H9 (cell line): ENCODE results near the gene CFAP54. TPM values are rescaled to one million over a fixed set of nuclear protein-coding genes. Genes with fewer than 3 reads are reported as not detected.

Experiments used
- DNase-seq: peaks from one replicate; pipeline ENCODE4 v3.0.0-alpha.2; 2017
- H2AFZ ChIP-seq: one replicate; pipeline ENCODE4 v1.6.1; 2013; ENCODE audit warnings: mild to moderate bottlenecking, low read length, control low read depth, moderate library complexity
- H2AK5ac ChIP-seq: 2 replicates; pipeline ENCODE4 v1.6.1; 2013; ENCODE audit warnings: low read length, control low read depth, mixed read lengths; ENCODE audit not compliant: insufficient read length
- H2BK120ac ChIP-seq: one replicate; pipeline ENCODE4 v1.6.1; 2013; ENCODE audit warnings: low read depth, mild to moderate bottlenecking, low read length, control low read depth, inconsistent platforms; ENCODE audit not compliant: poor library complexity, severe bottlenecking
- H2BK12ac ChIP-seq: 2 replicates; pipeline ENCODE4 v1.6.1; 2013; ENCODE audit warnings: low read length, control low read depth, mixed read lengths, low read depth; ENCODE audit not compliant: insufficient read length
- H2BK15ac ChIP-seq: 2 replicates; pipeline ENCODE4 v1.6.1; 2013; ENCODE audit warnings: low read depth, low read length, control low read depth
- H2BK20ac ChIP-seq: one replicate; pipeline ENCODE4 v1.6.1; 2013; ENCODE audit warnings: low read depth, mild to moderate bottlenecking, low read length, control low read depth, inconsistent platforms; ENCODE audit not compliant: poor library complexity, severe bottlenecking
- H2BK5ac ChIP-seq: 2 replicates; pipeline ENCODE4 v1.6.1; 2013; ENCODE audit warnings: low read length, control low read depth, mixed read lengths; ENCODE audit not compliant: insufficient read length
- H3K14ac ChIP-seq: 2 replicates; pipeline ENCODE4 v1.6.1; 2013; ENCODE audit warnings: low read length, control low read depth; ENCODE audit not compliant: insufficient read depth
- H3K18ac ChIP-seq: 2 replicates; pipeline ENCODE4 v1.6.1; 2013; ENCODE audit warnings: low read depth, mild to moderate bottlenecking, mixed read lengths, low read length, control low read depth; ENCODE audit not compliant: insufficient read length
- H3K23ac ChIP-seq: 2 replicates; pipeline ENCODE4 v1.6.1; 2013; ENCODE audit warnings: low read length, control low read depth, mixed read lengths, low read depth; ENCODE audit not compliant: insufficient read length
- H3K23me2 ChIP-seq: 2 replicates; pipeline ENCODE4 v1.6.1; 2013; ENCODE audit warnings: low read depth, mild to moderate bottlenecking, mixed read lengths, low read length, control low read depth; ENCODE audit not compliant: insufficient read length, poor library complexity, severe bottlenecking
- H3K27ac ChIP-seq: 2 replicates; pipeline ENCODE4 v1.5.1; 2013; ENCODE audit warnings: low read length, control low read depth, mixed read lengths, low read depth; ENCODE audit not compliant: insufficient read length
- H3K27me3 ChIP-seq: 2 replicates; pipeline ENCODE4 v1.6.1; 2013; ENCODE audit warnings: low read length, control low read depth, inconsistent platforms; ENCODE audit not compliant: insufficient read depth
- H3K4ac ChIP-seq: 2 replicates; pipeline ENCODE4 v1.6.1; 2013; ENCODE audit warnings: low read depth, mild to moderate bottlenecking, control low read depth, inconsistent platforms, low read length, moderate library complexity
- H3K4me1 ChIP-seq: 2 replicates; pipeline ENCODE4 v1.6.1; 2013; ENCODE audit warnings: low read length, control low read depth, inconsistent platforms; ENCODE audit not compliant: insufficient read depth
- H3K4me2 ChIP-seq: 2 replicates; pipeline ENCODE4 v1.6.1; 2013; ENCODE audit warnings: low read length, control low read depth, mixed read lengths; ENCODE audit not compliant: insufficient read length, insufficient read depth
- H3K56ac ChIP-seq: 2 replicates; pipeline ENCODE4 v1.6.1; 2013; ENCODE audit warnings: low read depth, mild to moderate bottlenecking, mixed read lengths, low read length, control low read depth; ENCODE audit not compliant: insufficient read length
- H3K79me1 ChIP-seq: 2 replicates; pipeline ENCODE4 v1.6.1; 2013; ENCODE audit warnings: low read depth, mild to moderate bottlenecking, moderate library complexity, low read length, control low read depth, inconsistent platforms; ENCODE audit not compliant: insufficient read depth, poor library complexity, severe bottlenecking
- H3K79me2 ChIP-seq: 2 replicates; pipeline ENCODE4 v1.6.1; 2013; ENCODE audit warnings: low read length, control low read depth, inconsistent platforms; ENCODE audit not compliant: insufficient read depth
- H3K9ac ChIP-seq: 2 replicates; pipeline ENCODE4 v1.6.1; 2013; ENCODE audit warnings: low read length, control low read depth, mixed read lengths; ENCODE audit not compliant: insufficient read length; ENCODE audit errors: extremely low read depth
- H3K9me3 ChIP-seq: one replicate; pipeline ENCODE4 v1.6.1; 2013; ENCODE audit warnings: low read depth, low read length, inconsistent platforms; ENCODE audit not compliant: control insufficient read depth
- H3T11ph ChIP-seq: one replicate; pipeline ENCODE4 v1.6.1; 2013; ENCODE audit warnings: mild to moderate bottlenecking, low read length, control low read depth, inconsistent platforms
- H4K20me1 ChIP-seq: one replicate; pipeline ENCODE4 v1.6.1; 2013; ENCODE audit not compliant: control insufficient read depth, insufficient read length, insufficient read depth
- H4K5ac ChIP-seq: 2 replicates; pipeline ENCODE4 v1.6.1; 2013; ENCODE audit warnings: low read depth, mild to moderate bottlenecking, mixed read lengths, low read length, control low read depth; ENCODE audit not compliant: insufficient read length
- H4K8ac ChIP-seq: replicated peaks from 2 replicates; pipeline ENCODE4 v1.6.1; 2013; ENCODE audit warnings: low read length, control low read depth, mixed read lengths, low read depth; ENCODE audit not compliant: insufficient read length
- H4K91ac ChIP-seq: 2 replicates; pipeline ENCODE4 v1.6.1; 2013; ENCODE audit warnings: low read depth, mild to moderate bottlenecking, moderate library complexity, mixed read lengths, low read length, control low read depth; ENCODE audit not compliant: insufficient read length
- H3K27ac Mint-ChIP-seq, 3 experiments: 2 replicates in 2 of 3; 3 replicates in 1 of 3; pipeline ENCODE4 v1.8.0; 2020 to 2021; ENCODE audit warnings: mixed read lengths in 3 of 3, mild to moderate bottlenecking in 1 of 3, moderate library complexity in 1 of 3
- H3K27me3 Mint-ChIP-seq: 2 replicates; pipeline ENCODE4 v1.8.0; 2021; ENCODE audit warnings: low read depth, mild to moderate bottlenecking, moderate library complexity, mixed read lengths
- H3K36me3 Mint-ChIP-seq, 3 experiments: 2 replicates in 2 of 3; 3 replicates in 1 of 3; pipeline ENCODE4 v1.8.0; 2020 to 2021; ENCODE audit warnings: low read depth in 3 of 3, mixed read lengths in 3 of 3; ENCODE audit not compliant: insufficient read depth in 1 of 3
- H3K4me1 Mint-ChIP-seq, 2 experiments: 2 replicates each; pipeline ENCODE4 v1.8.0; 2020; ENCODE audit warnings: mixed read lengths in 2 of 2
- H3K4me3 Mint-ChIP-seq, 2 experiments: 2 replicates in 1 of 2; 3 replicates in 1 of 2; pipeline ENCODE4 v1.8.0; 2020 to 2021; ENCODE audit warnings: mild to moderate bottlenecking in 2 of 2, mixed read lengths in 2 of 2, moderate library complexity in 1 of 2
- H3K9me3 Mint-ChIP-seq, 2 experiments: 2 replicates in 1 of 2; 3 replicates in 1 of 2; pipeline ENCODE4 v1.8.0; 2020; ENCODE audit warnings: mild to moderate bottlenecking in 2 of 2, mixed read lengths in 2 of 2, moderate library complexity in 1 of 2
- WGBS: extraction: QIAGEN DNeasy Blood & Tissue Kit; methylation state at CpG from one replicate; pipeline ENCODE4 v1.1.7; 2013; ENCODE audit warnings: missing lambda C conversion rate, low lambda C conversion rate, mixed read lengths; ENCODE audit not compliant: insufficient read length; ENCODE audit errors: extremely low coverage; 5-methylcytosine and 5-hydroxymethylcytosine counted together
- total RNA-seq: library from RNA; stranded (reverse); gene quantifications from 2 replicates; pipeline ENCODE4 v1.2.1, GENCODE V29; 2021
- TF ChIP-seq, protein P1 (sequence below): fragments of 200-600 bp; sonication (generic); conservative IDR thresholded peaks from 3 replicates; pipeline ENCODE4 v1.8.0; 2021; ENCODE audit warnings: antibody characterized with exemption, mild to moderate bottlenecking

CFAP54 gene
- total RNA-seq, 1 experiment from 2014 or later = 0.24 TPM

DNA sequence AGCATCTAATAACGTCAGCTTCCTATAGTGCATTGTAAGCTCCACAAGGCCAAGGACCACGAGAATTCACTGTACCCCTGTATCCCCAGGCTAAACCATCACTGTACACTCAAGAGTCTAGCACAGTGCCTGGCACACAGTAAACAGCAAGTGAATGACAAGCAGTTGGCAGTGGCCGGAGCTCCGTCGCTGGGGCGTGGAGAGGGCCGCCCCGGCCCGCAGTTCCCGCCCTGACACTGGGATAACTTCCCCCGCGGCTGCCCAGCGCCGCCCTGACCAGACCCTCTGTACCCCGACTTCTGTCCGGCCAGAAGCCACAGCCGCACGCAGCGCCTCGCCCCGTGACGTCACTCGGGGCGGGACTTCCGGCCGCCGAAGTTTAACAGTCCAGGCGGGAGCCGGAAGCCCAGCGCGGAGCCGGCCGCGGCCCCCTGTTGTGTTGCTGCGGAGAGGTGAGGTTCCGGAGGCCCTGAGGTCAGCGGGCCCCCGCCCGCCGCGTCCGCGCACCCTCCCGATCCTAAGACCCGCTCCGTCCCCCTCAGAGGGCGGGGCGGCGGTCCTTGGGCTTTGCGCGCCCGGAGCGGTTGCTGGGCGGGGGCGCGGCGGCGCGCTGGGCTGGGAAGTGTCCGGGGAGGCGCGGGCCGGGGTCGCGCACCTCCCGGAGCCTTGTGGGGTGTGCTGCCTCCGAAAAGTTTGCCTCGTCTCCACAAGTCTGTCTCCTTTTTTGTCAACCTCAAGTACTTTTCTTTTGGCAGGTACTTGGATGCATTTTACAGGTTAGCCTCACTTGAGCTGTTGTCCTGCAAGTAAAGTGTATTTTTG is 417.7 kb downstream of the CFAP54 start, which contains the start of gene NEDD1:
Gene NEDD1 (plus strand): TSS at position 409 of the 822 bp plus-strand sequence. CDS start 2,503 bp downstream, outside the sequence.
- Histone ChIP-seq H3K9me3 (no peaks in the 10 kb centered on the region), H3K23me2 (peaks cover 2% of the 10 kb centered on the region), H3K4ac (no peak within 1 kb of the TSS), H3K14ac (peak within 1 kb of the TSS; percentile 23; the same call in 1 of the 2 replicates), H4K8ac (no peak within 1 kb of the TSS), H3K56ac (no peak within 1 kb of the TSS), H3T11ph (no peak within 1 kb of the TSS), H3K18ac (no peak within 1 kb of the TSS), H3K79me1 (no peaks in the 10 kb centered on the region), H2AK5ac (no peak within 1 kb of the TSS), H2BK12ac (no peak within 1 kb of the TSS), H4K5ac (no peak within 1 kb of the TSS), H2AFZ (no peak within 1 kb of the TSS), H3K27ac (no peak within 1 kb of the TSS), H2BK120ac (no peak within 1 kb of the TSS), H3K4me1 (no peaks in the 10 kb centered on the region; the same call in 1 of the 2 replicates), H3K27me3 (no peaks in the 10 kb centered on the region), H4K20me1 (no peaks in the 10 kb centered on the region), H2BK15ac (no peak within 1 kb of the TSS), H3K4me2 (peak within 1 kb of the TSS; percentile 77), H2BK5ac (no peak within 1 kb of the TSS), H3K9ac (peak within 1 kb of the TSS; percentile 79), H2BK20ac (no peak within 1 kb of the TSS), H3K23ac (no peak within 1 kb of the TSS), H4K91ac (no peak within 1 kb of the TSS), H3K79me2 (no peaks in the 10 kb centered on the region)
- peaks cover 0 to 11% (median 4%) of the 10 kb centered on the region in 3 experiments; a peak in 3 of 7 replicates for H3K36me3 Mint-ChIP-seq
- DNase-seq = peak; percentile 95
- peaks cover 25 to 27% of the 10 kb centered on the region in 2 experiments for H3K4me1 Mint-ChIP-seq
- TF ChIP-seq, protein P1, sequence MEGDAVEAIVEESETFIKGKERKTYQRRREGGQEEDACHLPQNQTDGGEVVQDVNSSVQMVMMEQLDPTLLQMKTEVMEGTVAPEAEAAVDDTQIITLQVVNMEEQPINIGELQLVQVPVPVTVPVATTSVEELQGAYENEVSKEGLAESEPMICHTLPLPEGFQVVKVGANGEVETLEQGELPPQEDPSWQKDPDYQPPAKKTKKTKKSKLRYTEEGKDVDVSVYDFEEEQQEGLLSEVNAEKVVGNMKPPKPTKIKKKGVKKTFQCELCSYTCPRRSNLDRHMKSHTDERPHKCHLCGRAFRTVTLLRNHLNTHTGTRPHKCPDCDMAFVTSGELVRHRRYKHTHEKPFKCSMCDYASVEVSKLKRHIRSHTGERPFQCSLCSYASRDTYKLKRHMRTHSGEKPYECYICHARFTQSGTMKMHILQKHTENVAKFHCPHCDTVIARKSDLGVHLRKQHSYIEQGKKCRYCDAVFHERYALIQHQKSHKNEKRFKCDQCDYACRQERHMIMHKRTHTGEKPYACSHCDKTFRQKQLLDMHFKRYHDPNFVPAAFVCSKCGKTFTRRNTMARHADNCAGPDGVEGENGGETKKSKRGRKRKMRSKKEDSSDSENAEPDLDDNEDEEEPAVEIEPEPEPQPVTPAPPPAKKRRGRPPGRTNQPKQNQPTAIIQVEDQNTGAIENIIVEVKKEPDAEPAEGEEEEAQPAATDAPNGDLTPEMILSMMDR = no peak
- H3K27me3 Mint-ChIP-seq = no peaks in the 10 kb centered on the region
- peak within 1 kb of the TSS; percentile 89 to 97 (median 93) for H3K27ac Mint-ChIP-seq
- no CpG with 5 or more reads among the region's 68 CpGs for WGBS
- H3K4me3 Mint-ChIP-seq = peak within 1 kb of the TSS; percentile 83 to 92
- H3K9me3 Mint-ChIP-seq = no peaks in the 10 kb centered on the region; a peak in 1 of 5 replicates
